Spleen (tissue), 7 donors: ENCODE data around the gene JAKMIP1.

Experiments
- CTCF ChIP-seq, 11 experiments: fragments of 200-600 bp in 7 of 11; fragments of 450-650 bp in 4 of 11; sonication (generic) in 4 of 11; IDR thresholded peaks in 8 of 11; conservative IDR thresholded peaks in 3 of 11; 1 replicate in 7 of 11; 2 replicates in 4 of 11; pipeline versions ENCODE4 v1.4.0 to v1.8.0; 2016 to 2021; ENCODE audit warnings: antibody characterized with exemption in 11 of 11, inconsistent platforms in 4 of 11, mild to moderate bottlenecking in 1 of 11
- POLR2A ChIP-seq, 3 donors: fragments of 450-650 bp; IDR thresholded peaks; one replicate each; pipeline ENCODE4 v1.5.1; 2017; ENCODE audit warnings: antibody characterized with exemption in 3 of 3, mild to moderate bottlenecking in 1 of 3
- donor health status: DM: no; HTN: no; CAD: no; lungs with moderate emphysema.
- donor health status: DM: no; HTN: no; CAD: no.
- donor health status: DM: no; HTN: no; CAD: no.

DNA sequence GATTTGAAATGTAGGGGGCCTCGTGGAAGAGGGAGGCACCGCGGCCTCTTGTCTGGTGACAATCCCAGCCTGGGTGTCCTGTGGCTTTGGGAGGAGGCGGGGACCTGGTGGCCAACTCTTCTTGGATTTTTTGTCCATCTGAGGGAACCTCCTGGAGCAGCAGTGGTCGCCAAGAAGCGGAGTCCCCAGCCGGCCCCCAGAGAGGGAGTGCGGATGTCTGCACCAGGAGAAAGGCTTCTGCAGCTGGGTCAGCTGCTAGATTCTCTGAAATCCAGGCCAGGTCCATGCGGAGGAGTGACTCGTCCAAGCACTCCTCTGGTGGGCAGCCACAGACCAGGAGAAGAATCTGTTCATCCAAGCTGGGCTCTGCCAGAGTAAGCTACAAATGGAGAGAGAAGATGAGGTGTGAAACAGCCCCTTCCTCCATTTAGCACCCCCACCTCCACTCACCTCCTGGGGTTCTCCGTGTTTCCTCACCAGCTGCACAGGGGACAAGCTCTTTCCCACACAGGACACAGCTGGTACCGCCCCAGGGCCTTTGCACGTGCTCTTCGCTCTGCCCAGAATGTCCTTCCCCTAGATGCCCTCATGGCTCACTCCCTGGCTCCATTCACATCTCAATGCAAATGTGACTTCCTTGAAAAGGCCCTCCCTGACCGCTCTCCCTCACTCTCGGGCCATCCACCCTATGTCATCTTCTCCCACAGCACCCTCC is 209.7 kb downstream of the JAKMIP1 start:
- no peak for TF ChIP-seq CTCF (IDR thresholded peaks at IDR 0.05 in 8 of 11, conservative IDR thresholded peaks at IDR 0.05 in 3 of 11)
- TF ChIP-seq POLR2A (IDR thresholded peaks at IDR 0.05) = no peak
